Measurements from ENCODE around the gene PTPRN2.

GRCh38 chr7:157758468-157759245, 829.0 kb downstream of the PTPRN2 start:
- TF ChIP-seq FOXP1 (CRISPR knock-in tag; IDR thresholded peaks at IDR 0.05) (no peak), PREB (CRISPR knock-in tag; IDR thresholded peaks at IDR 0.05) (no peak), ZNF263 (CRISPR knock-in tag; IDR thresholded peaks at IDR 0.05; ENCODE audit: borderline replicate concordance) (no peak), FOXO4 (CRISPR knock-in tag; IDR thresholded peaks at IDR 0.05) (no peak), ZNF184 (CRISPR knock-in tag; IDR thresholded peaks at IDR 0.05) (no peak)
